ENCODE data around the gene TMED5. TPM values are rescaled to one million over a fixed set of nuclear protein-coding genes. Genes with fewer than 3 reads are reported as not detected.

Gene TMED5
- total RNA-seq, 1 experiment from 2014 or later: 31.1 TPM

- no peak for DNase-seq (ENCODE audit: low spot score)
Measured at GRCh38 chr1:93123201-93123783, 56.9 kb downstream of the TMED5 start.

GRCh38 chr1:93120614-93121013 lies 59.6 kb downstream of the TMED5 start:
- no peak for DNase-seq (ENCODE audit: low spot score)

- no peak for DNase-seq (ENCODE audit: low spot score)
Measured at GRCh38 chr1:93114391-93114790, 65.8 kb downstream of the TMED5 start.

GRCh38 chr1:93113127-93113526 lies 67.1 kb downstream of the TMED5 start:
- no peak for DNase-seq (ENCODE audit: low spot score)

DNA sequence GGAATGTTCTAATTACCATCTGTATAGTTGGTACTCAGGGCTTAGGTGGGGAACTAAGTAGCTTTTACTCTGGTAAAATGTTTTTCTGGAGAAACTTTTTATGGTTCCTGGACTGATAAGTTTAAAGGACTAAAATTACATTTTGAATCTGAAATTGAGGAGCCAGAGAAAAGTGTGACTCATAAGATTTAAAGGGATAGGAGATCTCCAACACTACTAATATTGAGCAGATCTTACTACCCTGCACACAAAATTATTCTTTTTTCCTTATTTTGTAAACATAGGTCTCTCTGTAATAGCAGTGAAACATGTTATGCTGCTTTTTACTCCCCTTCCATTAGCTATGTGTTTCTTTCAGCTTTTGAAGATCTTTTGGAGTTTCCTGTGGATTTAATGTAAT lies 68.7 kb downstream of the TMED5 start:
- DNase-seq (ENCODE audit: low spot score): no peak

- DNase-seq (ENCODE audit: low spot score): no peak
Measured at GRCh38 chr1:93111065-93111464, 69.1 kb downstream of the TMED5 start.

GRCh38 chr1:93109578-93109977 lies 70.6 kb downstream of the TMED5 start:
- no peak for DNase-seq (ENCODE audit: low spot score)

- no peak for DNase-seq (ENCODE audit: low spot score)
Measured at GRCh38 chr1:93108335-93108734, 71.9 kb downstream of the TMED5 start.

GRCh38 chr1:93107395-93107794 lies 72.8 kb downstream of the TMED5 start:
- no peak for DNase-seq (ENCODE audit: low spot score)

DNA sequence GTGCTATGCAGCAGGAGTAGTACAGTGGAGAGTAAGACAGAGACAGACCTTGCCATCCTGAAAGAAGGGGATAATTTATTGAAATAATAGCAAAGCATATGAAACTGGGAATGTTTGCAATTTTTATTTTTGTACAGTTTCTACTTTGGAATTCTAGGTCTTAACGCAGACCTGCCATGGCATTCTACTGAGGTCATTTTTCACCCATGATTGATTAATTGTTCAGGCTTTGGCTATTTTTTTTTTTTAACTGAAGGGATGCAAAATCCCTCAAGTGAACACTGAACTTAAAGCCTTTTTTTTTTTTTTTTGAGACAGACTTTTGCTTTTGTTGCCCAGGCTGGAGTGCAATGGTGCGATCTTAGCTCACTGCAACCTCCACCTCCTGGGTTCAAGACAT lies 74.0 kb downstream of the TMED5 start:
- no peak for DNase-seq (ENCODE audit: low spot score)

- no peak for DNase-seq (ENCODE audit: low spot score)
Measured at GRCh38 chr1:93102142-93102541, 78.1 kb downstream of the TMED5 start.

Other genes with a start within 250 kb of the TMED5 start
- gene DIPK1A, start 219.0 kb downstream of the TMED5 start, total RNA-seq (2014; rRNA removed; shearing (Covaris generic)): 7.3 and 8.5 TPM in 2 replicates
- 12.2 and 30.7 TPM in 2 replicates for gene MTF2, start 101.1 kb downstream of the TMED5 start, total RNA-seq (2014; rRNA removed; shearing (Covaris generic))
- 10.0 and 11.7 TPM in 2 replicates for gene CCDC18, start 311 bp upstream of the TMED5 start, total RNA-seq (2014; rRNA removed; shearing (Covaris generic))
- gene DR1, start 165.5 kb upstream of the TMED5 start, total RNA-seq (2014; rRNA removed; shearing (Covaris generic)): 31.6 and 33.0 TPM in 2 replicates

Measured in A172 (cell line).